HEK293 (cell line): ENCODE measurements around the gene CA12.

Source experiments
- KLF10 ChIP-seq: fragments of 450-650 bp; IDR thresholded peaks from 2 replicates; pipeline ENCODE4 v1.5.1; 2018; ENCODE audit warnings: missing biosample characterization, mild to moderate bottlenecking, missing genetic modification characterization
- KLF16 ChIP-seq: fragments of 450-650 bp; formaldehyde crosslinking; IDR thresholded peaks from 2 replicates; pipeline ENCODE4 v1.5.1; 2017; ENCODE audit warnings: missing biosample characterization, missing genetic modification characterization
- ZEB2 ChIP-seq: fragments of 450-650 bp; formaldehyde crosslinking; IDR thresholded peaks from 2 replicates; pipeline ENCODE4 v1.5.1; 2016; ENCODE audit warnings: missing biosample characterization, missing genetic modification characterization
- ZFP37 ChIP-seq: fragments of 450-650 bp; formaldehyde crosslinking; IDR thresholded peaks from 2 replicates; pipeline ENCODE4 v1.5.1; 2016; ENCODE audit warnings: missing biosample characterization, missing genetic modification characterization
- ZFP69B ChIP-seq: fragments of 450-650 bp; formaldehyde crosslinking; IDR thresholded peaks from 2 replicates; pipeline ENCODE4 v1.5.1; 2016; ENCODE audit warnings: missing biosample characterization, missing genetic modification characterization
- ZNF274 ChIP-seq, 2 experiments: fragments of 200-500 bp in 1 of 2; fragments of 450-650 bp in 1 of 2; sonication (Bioruptor generic) in 1 of 2; formaldehyde crosslinking in 1 of 2; IDR thresholded peaks; 2 replicates each; pipeline versions ENCODE4 v1.5.1 to v1.6.1; 2014 to 2016; ENCODE audit warnings: borderline replicate concordance in 1 of 2, inconsistent platforms in 1 of 2, low read length in 1 of 2, missing biosample characterization in 1 of 2, missing genetic modification characterization in 1 of 2
- ZNF292 ChIP-seq: fragments of 450-650 bp; formaldehyde crosslinking; IDR thresholded peaks from 2 replicates; pipeline ENCODE4 v1.5.1; 2016; ENCODE audit warnings: low read depth, missing biosample characterization, missing genetic modification characterization, borderline replicate concordance
- ZNF324 ChIP-seq: fragments of 450-650 bp; formaldehyde crosslinking; IDR thresholded peaks from 2 replicates; pipeline ENCODE4 v1.5.1; 2016; ENCODE audit warnings: missing biosample characterization, missing genetic modification characterization
- ZNF530 ChIP-seq: fragments of 450-650 bp; formaldehyde crosslinking; IDR thresholded peaks from 2 replicates; pipeline ENCODE4 v1.5.1; 2016; ENCODE audit warnings: low read depth, missing biosample characterization, missing genetic modification characterization
- ZNF623 ChIP-seq: fragments of 450-650 bp; formaldehyde crosslinking; IDR thresholded peaks from 2 replicates; pipeline ENCODE4 v1.5.1; 2016; ENCODE audit warnings: missing biosample characterization, missing genetic modification characterization
- ZNF629 ChIP-seq: fragments of 450-650 bp; formaldehyde crosslinking; IDR thresholded peaks from 2 replicates; pipeline ENCODE4 v1.5.1; 2017; ENCODE audit warnings: missing biosample characterization, missing genetic modification characterization
- ZNF658 ChIP-seq: fragments of 450-650 bp; formaldehyde crosslinking; IDR thresholded peaks from 2 replicates; pipeline ENCODE4; 2016; ENCODE audit warnings: missing biosample characterization, missing genetic modification characterization
- ZNF776 ChIP-seq: fragments of 450-650 bp; formaldehyde crosslinking; IDR thresholded peaks from 2 replicates; pipeline ENCODE4 v1.5.0; 2017; ENCODE audit warnings: missing biosample characterization, missing genetic modification characterization, borderline replicate concordance
- ZNF785 ChIP-seq: fragments of 450-650 bp; formaldehyde crosslinking; IDR thresholded peaks from 2 replicates; pipeline ENCODE4 v1.5.1; 2016; ENCODE audit warnings: missing biosample characterization, missing genetic modification characterization
- TF ChIP-seq, protein P1 (sequence below): fragments of 450-650 bp; formaldehyde crosslinking; IDR thresholded peaks from 2 replicates; pipeline ENCODE4 v1.5.1; 2016; ENCODE audit warnings: missing biosample characterization, missing genetic modification characterization
- TF ChIP-seq, protein P2 (sequence below): fragments of 450-650 bp; formaldehyde crosslinking; IDR thresholded peaks from 2 replicates; pipeline ENCODE4 v1.5.1; 2017; ENCODE audit warnings: missing biosample characterization, missing genetic modification characterization
- TF ChIP-seq, protein P3 (sequence below): fragments of 450-650 bp; formaldehyde crosslinking; IDR thresholded peaks from 2 replicates; pipeline ENCODE4 v1.5.1; 2016; ENCODE audit warnings: missing biosample characterization, missing genetic modification characterization
- TF ChIP-seq, protein P4 (sequence below): fragments of 450-650 bp; IDR thresholded peaks from 2 replicates; pipeline ENCODE4 v1.5.1; 2018; ENCODE audit warnings: missing biosample characterization, mild to moderate bottlenecking, missing genetic modification characterization
- TF ChIP-seq, protein P5 (sequence below): fragments of 450-650 bp; IDR thresholded peaks from 2 replicates; pipeline ENCODE4 v1.5.1; 2018; ENCODE audit warnings: missing biosample characterization, missing genetic modification characterization
- TF ChIP-seq, protein P6 (sequence below): fragments of 450-650 bp; formaldehyde crosslinking; IDR thresholded peaks from 2 replicates; pipeline ENCODE4 v1.5.1; 2016; ENCODE audit warnings: missing biosample characterization, missing genetic modification characterization
- TF ChIP-seq, protein P7 (sequence below): fragments of 450-650 bp; formaldehyde crosslinking; IDR thresholded peaks from 2 replicates; pipeline ENCODE4 v1.5.1; 2016; ENCODE audit warnings: missing biosample characterization, missing genetic modification characterization
- TF ChIP-seq, protein P8 (sequence below): fragments of 450-650 bp; formaldehyde crosslinking; IDR thresholded peaks from 2 replicates; pipeline ENCODE4 v1.5.0; 2017; ENCODE audit warnings: missing biosample characterization, missing genetic modification characterization, borderline replicate concordance

The CA12 gene

DNA sequence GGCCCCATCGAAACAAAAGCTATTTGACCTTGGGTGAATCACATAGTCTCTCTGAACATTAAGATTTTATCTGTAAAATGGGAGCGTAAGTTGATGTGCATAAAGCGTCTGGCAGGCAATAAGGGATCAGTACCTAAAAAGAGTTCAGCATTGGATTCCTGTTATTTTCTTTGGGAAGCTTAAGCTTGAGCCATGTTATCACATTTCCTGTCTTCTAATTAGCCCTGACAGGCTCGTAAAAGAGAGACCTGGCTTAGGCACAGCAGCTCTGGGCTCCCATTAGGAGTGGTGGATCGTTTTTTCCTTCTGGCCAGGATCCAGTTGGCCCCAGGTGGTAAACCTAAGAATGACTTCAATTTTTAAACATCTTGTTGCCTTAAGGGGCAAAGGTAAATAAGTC, 26.0 kb upstream of the CA12 start (continued):
- TF ChIP-seq, protein P1, sequence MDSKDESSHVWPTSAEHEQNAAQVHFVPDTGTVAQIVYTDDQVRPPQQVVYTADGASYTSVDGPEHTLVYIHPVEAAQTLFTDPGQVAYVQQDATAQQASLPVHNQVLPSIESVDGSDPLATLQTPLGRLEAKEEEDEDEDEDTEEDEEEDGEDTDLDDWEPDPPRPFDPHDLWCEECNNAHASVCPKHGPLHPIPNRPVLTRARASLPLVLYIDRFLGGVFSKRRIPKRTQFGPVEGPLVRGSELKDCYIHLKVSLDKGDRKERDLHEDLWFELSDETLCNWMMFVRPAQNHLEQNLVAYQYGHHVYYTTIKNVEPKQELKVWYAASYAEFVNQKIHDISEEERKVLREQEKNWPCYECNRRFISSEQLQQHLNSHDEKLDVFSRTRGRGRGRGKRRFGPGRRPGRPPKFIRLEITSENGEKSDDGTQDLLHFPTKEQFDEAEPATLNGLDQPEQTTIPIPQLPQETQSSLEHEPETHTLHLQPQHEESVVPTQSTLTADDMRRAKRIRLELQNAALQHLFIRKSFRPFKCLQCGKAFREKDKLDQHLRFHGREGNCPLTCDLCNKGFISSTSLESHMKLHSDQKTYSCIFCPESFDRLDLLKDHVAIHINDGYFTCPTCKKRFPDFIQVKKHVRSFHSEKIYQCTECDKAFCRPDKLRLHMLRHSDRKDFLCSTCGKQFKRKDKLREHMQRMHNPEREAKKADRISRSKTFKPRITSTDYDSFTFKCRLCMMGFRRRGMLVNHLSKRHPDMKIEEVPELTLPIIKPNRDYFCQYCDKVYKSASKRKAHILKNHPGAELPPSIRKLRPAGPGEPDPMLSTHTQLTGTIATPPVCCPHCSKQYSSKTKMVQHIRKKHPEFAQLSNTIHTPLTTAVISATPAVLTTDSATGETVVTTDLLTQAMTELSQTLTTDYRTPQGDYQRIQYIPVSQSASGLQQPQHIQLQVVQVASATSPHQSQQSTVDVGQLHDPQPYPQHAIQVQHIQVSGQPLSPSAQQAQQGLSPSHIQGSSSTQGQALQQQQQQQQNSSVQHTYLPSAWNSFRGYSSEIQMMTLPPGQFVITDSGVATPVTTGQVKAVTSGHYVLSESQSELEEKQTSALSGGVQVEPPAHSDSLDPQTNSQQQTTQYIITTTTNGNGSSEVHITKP (tag by site-specific recombination) = peak; percentile 33; the same call in 1 of the 2 replicates
- TF ChIP-seq ZNF629 (peak; percentile 78), ZNF776 (tag by site-specific recombination) (no peak), KLF10 (tag by site-specific recombination) (peak; percentile 54; the same call in 1 of the 2 replicates), ZNF292 (no peak), ZFP69B (0 out of 2 replicates have a peak, but pooled peaks have one; percentile 26), ZFP37 (tag by site-specific recombination) (no peak), ZNF658 (tag by site-specific recombination) (no peak), ZNF324 (tag by site-specific recombination) (0 out of 2 replicates have a peak, but pooled peaks have one; percentile 65), ZNF530 (tag by site-specific recombination) (no peak), ZNF785 (tag by site-specific recombination) (no peak), ZNF623 (tag by site-specific recombination) (0 out of 2 replicates have a peak, but pooled peaks have one; percentile 15), ZEB2 (tag by site-specific recombination) (peak; percentile 74), KLF16 (tag by site-specific recombination) (peak; percentile 32; the same call in 1 of the 2 replicates), ZNF274 (IDR thresholded peaks at IDR 0.05; ENCODE audit: low read length) (no peak), ZNF274 (tag by site-specific recombination; IDR thresholded peaks at IDR 0.05; ENCODE audit: borderline replicate concordance) (no peak)
- TF ChIP-seq, protein P2, sequence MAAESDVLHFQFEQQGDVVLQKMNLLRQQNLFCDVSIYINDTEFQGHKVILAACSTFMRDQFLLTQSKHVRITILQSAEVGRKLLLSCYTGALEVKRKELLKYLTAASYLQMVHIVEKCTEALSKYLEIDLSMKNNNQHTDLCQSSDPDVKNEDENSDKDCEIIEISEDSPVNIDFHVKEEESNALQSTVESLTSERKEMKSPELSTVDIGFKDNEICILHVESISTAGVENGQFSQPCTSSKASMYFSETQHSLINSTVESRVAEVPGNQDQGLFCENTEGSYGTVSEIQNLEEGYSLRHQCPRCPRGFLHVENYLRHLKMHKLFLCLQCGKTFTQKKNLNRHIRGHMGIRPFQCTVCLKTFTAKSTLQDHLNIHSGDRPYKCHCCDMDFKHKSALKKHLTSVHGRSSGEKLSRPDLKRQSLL (tag by site-specific recombination) = no peak
- TF ChIP-seq, protein P3, sequence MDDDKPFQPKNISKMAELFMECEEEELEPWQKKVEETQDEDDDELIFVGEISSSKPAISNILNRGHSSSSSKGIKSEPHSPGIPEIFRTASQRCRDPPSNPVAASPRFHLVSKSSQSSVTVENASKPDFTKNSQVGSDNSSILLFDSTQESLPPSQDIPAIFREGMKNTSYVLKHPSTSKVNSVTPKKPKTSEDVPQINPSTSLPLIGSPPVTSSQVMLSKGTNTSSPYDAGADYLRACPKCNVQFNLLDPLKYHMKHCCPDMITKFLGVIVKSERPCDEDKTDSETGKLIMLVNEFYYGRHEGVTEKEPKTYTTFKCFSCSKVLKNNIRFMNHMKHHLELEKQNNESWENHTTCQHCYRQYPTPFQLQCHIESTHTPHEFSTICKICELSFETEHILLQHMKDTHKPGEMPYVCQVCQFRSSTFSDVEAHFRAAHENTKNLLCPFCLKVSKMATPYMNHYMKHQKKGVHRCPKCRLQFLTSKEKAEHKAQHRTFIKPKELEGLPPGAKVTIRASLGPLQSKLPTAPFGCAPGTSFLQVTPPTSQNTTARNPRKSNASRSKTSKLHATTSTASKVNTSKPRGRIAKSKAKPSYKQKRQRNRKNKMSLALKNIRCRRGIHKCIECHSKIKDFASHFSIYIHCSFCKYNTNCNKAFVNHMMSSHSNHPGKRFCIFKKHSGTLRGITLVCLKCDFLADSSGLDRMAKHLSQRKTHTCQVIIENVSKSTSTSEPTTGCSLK (tag by site-specific recombination) = no peak
- TF ChIP-seq, protein P4, sequence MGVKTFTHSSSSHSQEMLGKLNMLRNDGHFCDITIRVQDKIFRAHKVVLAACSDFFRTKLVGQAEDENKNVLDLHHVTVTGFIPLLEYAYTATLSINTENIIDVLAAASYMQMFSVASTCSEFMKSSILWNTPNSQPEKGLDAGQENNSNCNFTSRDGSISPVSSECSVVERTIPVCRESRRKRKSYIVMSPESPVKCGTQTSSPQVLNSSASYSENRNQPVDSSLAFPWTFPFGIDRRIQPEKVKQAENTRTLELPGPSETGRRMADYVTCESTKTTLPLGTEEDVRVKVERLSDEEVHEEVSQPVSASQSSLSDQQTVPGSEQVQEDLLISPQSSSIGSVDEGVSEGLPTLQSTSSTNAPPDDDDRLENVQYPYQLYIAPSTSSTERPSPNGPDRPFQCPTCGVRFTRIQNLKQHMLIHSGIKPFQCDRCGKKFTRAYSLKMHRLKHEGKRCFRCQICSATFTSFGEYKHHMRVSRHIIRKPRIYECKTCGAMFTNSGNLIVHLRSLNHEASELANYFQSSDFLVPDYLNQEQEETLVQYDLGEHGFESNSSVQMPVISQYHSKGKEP (tag by site-specific recombination) = peak; percentile 44; the same call in 1 of the 2 replicates
- TF ChIP-seq, protein P5, sequence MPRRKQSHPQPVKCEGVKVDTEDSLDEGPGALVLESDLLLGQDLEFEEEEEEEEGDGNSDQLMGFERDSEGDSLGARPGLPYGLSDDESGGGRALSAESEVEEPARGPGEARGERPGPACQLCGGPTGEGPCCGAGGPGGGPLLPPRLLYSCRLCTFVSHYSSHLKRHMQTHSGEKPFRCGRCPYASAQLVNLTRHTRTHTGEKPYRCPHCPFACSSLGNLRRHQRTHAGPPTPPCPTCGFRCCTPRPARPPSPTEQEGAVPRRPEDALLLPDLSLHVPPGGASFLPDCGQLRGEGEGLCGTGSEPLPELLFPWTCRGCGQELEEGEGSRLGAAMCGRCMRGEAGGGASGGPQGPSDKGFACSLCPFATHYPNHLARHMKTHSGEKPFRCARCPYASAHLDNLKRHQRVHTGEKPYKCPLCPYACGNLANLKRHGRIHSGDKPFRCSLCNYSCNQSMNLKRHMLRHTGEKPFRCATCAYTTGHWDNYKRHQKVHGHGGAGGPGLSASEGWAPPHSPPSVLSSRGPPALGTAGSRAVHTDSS (tag by site-specific recombination) = peak; percentile 38; the same call in 1 of the 2 replicates
- TF ChIP-seq, protein P6, sequence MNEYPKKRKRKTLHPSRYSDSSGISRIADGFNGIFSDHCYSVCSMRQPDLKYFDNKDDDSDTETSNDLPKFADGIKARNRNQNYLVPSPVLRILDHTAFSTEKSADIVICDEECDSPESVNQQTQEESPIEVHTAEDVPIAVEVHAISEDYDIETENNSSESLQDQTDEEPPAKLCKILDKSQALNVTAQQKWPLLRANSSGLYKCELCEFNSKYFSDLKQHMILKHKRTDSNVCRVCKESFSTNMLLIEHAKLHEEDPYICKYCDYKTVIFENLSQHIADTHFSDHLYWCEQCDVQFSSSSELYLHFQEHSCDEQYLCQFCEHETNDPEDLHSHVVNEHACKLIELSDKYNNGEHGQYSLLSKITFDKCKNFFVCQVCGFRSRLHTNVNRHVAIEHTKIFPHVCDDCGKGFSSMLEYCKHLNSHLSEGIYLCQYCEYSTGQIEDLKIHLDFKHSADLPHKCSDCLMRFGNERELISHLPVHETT (tag by site-specific recombination) = peak; percentile 47; the same call in 1 of the 2 replicates
- TF ChIP-seq, protein P7, sequence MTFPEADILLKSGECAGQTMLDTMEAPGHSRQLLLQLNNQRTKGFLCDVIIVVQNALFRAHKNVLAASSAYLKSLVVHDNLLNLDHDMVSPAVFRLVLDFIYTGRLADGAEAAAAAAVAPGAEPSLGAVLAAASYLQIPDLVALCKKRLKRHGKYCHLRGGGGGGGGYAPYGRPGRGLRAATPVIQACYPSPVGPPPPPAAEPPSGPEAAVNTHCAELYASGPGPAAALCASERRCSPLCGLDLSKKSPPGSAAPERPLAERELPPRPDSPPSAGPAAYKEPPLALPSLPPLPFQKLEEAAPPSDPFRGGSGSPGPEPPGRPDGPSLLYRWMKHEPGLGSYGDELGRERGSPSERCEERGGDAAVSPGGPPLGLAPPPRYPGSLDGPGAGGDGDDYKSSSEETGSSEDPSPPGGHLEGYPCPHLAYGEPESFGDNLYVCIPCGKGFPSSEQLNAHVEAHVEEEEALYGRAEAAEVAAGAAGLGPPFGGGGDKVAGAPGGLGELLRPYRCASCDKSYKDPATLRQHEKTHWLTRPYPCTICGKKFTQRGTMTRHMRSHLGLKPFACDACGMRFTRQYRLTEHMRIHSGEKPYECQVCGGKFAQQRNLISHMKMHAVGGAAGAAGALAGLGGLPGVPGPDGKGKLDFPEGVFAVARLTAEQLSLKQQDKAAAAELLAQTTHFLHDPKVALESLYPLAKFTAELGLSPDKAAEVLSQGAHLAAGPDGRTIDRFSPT (tag by site-specific recombination) = no peak; the same call in none of the 2 replicates
- TF ChIP-seq, protein P8, sequence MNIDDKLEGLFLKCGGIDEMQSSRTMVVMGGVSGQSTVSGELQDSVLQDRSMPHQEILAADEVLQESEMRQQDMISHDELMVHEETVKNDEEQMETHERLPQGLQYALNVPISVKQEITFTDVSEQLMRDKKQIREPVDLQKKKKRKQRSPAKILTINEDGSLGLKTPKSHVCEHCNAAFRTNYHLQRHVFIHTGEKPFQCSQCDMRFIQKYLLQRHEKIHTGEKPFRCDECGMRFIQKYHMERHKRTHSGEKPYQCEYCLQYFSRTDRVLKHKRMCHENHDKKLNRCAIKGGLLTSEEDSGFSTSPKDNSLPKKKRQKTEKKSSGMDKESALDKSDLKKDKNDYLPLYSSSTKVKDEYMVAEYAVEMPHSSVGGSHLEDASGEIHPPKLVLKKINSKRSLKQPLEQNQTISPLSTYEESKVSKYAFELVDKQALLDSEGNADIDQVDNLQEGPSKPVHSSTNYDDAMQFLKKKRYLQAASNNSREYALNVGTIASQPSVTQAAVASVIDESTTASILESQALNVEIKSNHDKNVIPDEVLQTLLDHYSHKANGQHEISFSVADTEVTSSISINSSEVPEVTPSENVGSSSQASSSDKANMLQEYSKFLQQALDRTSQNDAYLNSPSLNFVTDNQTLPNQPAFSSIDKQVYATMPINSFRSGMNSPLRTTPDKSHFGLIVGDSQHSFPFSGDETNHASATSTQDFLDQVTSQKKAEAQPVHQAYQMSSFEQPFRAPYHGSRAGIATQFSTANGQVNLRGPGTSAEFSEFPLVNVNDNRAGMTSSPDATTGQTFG (tag by site-specific recombination) = no peak
